SK-N-SH (cell line): ENCODE measurements around the gene RBP3. TPM values are rescaled to one million over a fixed set of nuclear protein-coding genes. Genes with fewer than 3 reads are reported as not detected.

Experiments
- CTCF ChIA-PET: fragments of 300-600, 350-600 bp; formaldehyde crosslinking; extraction: SDS; loops from one replicate; lab custom pipeline; 2021; lab: Yijun Ruan, JAX
- POLR2A ChIA-PET: fragments of 350-600 bp; sonication (Branson Sonifier 250); formaldehyde crosslinking; extraction: SDS; loops from one replicate; lab custom pipeline; 2020; ENCODE audit warnings: antibody characterized with exemption, inconsistent platforms; lab: Yijun Ruan, JAX
- DNase-seq: peaks from one replicate; pipeline ENCODE4 v3.0.0; 2012
- H2AFZ ChIP-seq: fragments of 200-600 bp; sonication (generic); 2 replicates; pipeline ENCODE4 v1.8.1; 2016; ENCODE audit warnings: antibody characterized with exemption, mild to moderate bottlenecking, low read depth
- H3F3A ChIP-seq: fragments of 200-600 bp; sonication (generic); replicated peaks from 2 replicates; pipeline ENCODE3; 2016; ENCODE audit warnings: antibody characterized with exemption, mild to moderate bottlenecking; ENCODE audit not compliant: insufficient read depth
- H3K27ac ChIP-seq, 2 experiments: fragments of 200-500 bp in 1 of 2; fragments of 200-600 bp in 1 of 2; sonication (Bioruptor generic) in 1 of 2; sonication (generic), shearing (Covaris generic) in 1 of 2; 2 replicates each; pipeline versions ENCODE4 v1.5.1 to v1.6.1; 2014 to 2016; ENCODE audit warnings: low read depth in 2 of 2, inconsistent platforms in 1 of 2, low read length in 1 of 2, mild to moderate bottlenecking in 1 of 2, mixed read lengths in 1 of 2
- H3K27me3 ChIP-seq: fragments of 200-600 bp; sonication (generic), shearing (Covaris generic); 2 replicates; pipeline ENCODE4 v1.6.1; 2016; ENCODE audit warnings: mixed run types; ENCODE audit not compliant: insufficient read depth
- H3K36me3 ChIP-seq, 2 experiments: fragments of 200-500 bp in 1 of 2; fragments of 200-600 bp in 1 of 2; sonication (Bioruptor generic) in 1 of 2; sonication (generic) in 1 of 2; replicated peaks in 1 of 2; 2 replicates each; pipeline versions ENCODE3 to v1.5.1; 2014 to 2016; ENCODE audit warnings: low read length in 1 of 2, mild to moderate bottlenecking in 1 of 2; ENCODE audit not compliant: insufficient read depth in 2 of 2, control insufficient read depth in 1 of 2
- H3K4me1 ChIP-seq, 2 experiments: fragments of 200-500 bp in 1 of 2; fragments of 200-600 bp in 1 of 2; sonication (Bioruptor generic) in 1 of 2; sonication (generic), shearing (Covaris generic) in 1 of 2; 2 replicates each; pipeline versions ENCODE4 v1.5.1 to v1.6.1; 2014 to 2016; ENCODE audit warnings: low read depth in 1 of 2, low read length in 1 of 2, mixed run types in 1 of 2; ENCODE audit not compliant: insufficient read depth in 2 of 2, control insufficient read depth in 1 of 2
- H3K4me2 ChIP-seq: fragments of 200-600 bp; sonication (generic), shearing (Covaris generic); 2 replicates; pipeline ENCODE4 v1.6.1; 2017; ENCODE audit warnings: mixed run types
- H3K4me3 ChIP-seq, 2 experiments: fragments of 200-500 bp in 1 of 2; fragments of 200-600 bp in 1 of 2; sonication (Bioruptor generic) in 1 of 2; sonication (generic), shearing (Covaris generic) in 1 of 2; 2 replicates each; pipeline versions ENCODE4 v1.5.1 to v1.8.1; 2014 to 2016; ENCODE audit warnings: low read depth in 2 of 2, inconsistent platforms in 1 of 2, low read length in 1 of 2, mild to moderate bottlenecking in 1 of 2, mixed read lengths in 1 of 2, moderate library complexity in 1 of 2
- H3K79me2 ChIP-seq: fragments of 200-600 bp; sonication (generic); 2 replicates; pipeline ENCODE4 v1.8.1; 2017; ENCODE audit warnings: mild to moderate bottlenecking; ENCODE audit not compliant: insufficient read depth
- H3K9ac ChIP-seq: fragments of 200-600 bp; sonication (generic); 2 replicates; pipeline ENCODE4 v1.6.1; 2017; ENCODE audit warnings: mixed run types
- H3K9me2 ChIP-seq: fragments of 200-600 bp; sonication (generic); 2 replicates; pipeline ENCODE4 v1.6.1; 2017; ENCODE audit warnings: mixed run types
- H3K9me3 ChIP-seq: fragments of 200-600 bp; sonication (generic); 2 replicates; pipeline ENCODE4 v1.6.1; 2017; ENCODE audit warnings: mixed run types, mild to moderate bottlenecking, moderate library complexity
- H4K20me1 ChIP-seq: fragments of 200-600 bp; sonication (generic); 2 replicates; pipeline ENCODE4 v1.6.1; 2017; ENCODE audit warnings: mild to moderate bottlenecking, mixed run types; ENCODE audit not compliant: insufficient read depth
- CHD2 ChIP-seq: fragments of 150-350 bp; IDR thresholded peaks from 2 replicates; pipeline ENCODE4 v1.6.1; 2018; ENCODE audit warnings: low read length; ENCODE audit not compliant: partially characterized antibody
- CTCF ChIP-seq: fragments of 200-600 bp; sonication (generic); IDR thresholded peaks from 2 replicates; pipeline ENCODE4 v1.6.1; 2017; ENCODE audit warnings: antibody characterized with exemption, mild to moderate bottlenecking, moderate library complexity
- EP300 ChIP-seq, 2 experiments: IDR thresholded peaks; 2 replicates each; pipeline versions ENCODE4 v1.4.0 to v1.6.1; 2012; ENCODE audit warnings: borderline replicate concordance in 1 of 2, low read depth in 1 of 2, low read length in 1 of 2
- FOXJ3 ChIP-seq: sonication (generic); formaldehyde crosslinking; IDR thresholded peaks from 2 replicates; pipeline ENCODE4 v1.5.1; 2020; ENCODE audit warnings: mild to moderate bottlenecking, missing genetic modification reagents
- GABPA ChIP-seq: IDR thresholded peaks from 2 replicates; pipeline ENCODE4 v1.4.0; 2012; ENCODE audit warnings: low read depth, mild to moderate bottlenecking
- JUND ChIP-seq: IDR thresholded peaks from 2 replicates; pipeline ENCODE4 v1.4.0; 2012
- NFIC ChIP-seq: IDR thresholded peaks from 2 replicates; pipeline ENCODE4 v1.4.0; 2012; ENCODE audit warnings: borderline replicate concordance
- NRF1 ChIP-seq: IDR thresholded peaks from 2 replicates; pipeline ENCODE4 v1.6.1; 2012; ENCODE audit warnings: low read depth, mild to moderate bottlenecking, low read length
- PBX3 ChIP-seq: IDR thresholded peaks from 2 replicates; pipeline ENCODE4; 2012
- POLR2AphosphoS5 ChIP-seq: IDR thresholded peaks from 2 replicates; pipeline ENCODE4 v1.6.1; 2012; ENCODE audit warnings: low read depth, low read length
- RCOR1 ChIP-seq: fragments of 150-350 bp; IDR thresholded peaks from 2 replicates; pipeline ENCODE4 v1.6.1; 2017; ENCODE audit warnings: antibody characterized with exemption, low read length
- RFX5 ChIP-seq: IDR thresholded peaks from 2 replicates; pipeline ENCODE4 v1.6.1; 2012; ENCODE audit warnings: mild to moderate bottlenecking, improper control_type of control experiment, low read length
- RXRA ChIP-seq: IDR thresholded peaks from 2 replicates; pipeline ENCODE4 v1.4.0; 2012; ENCODE audit warnings: low read depth, mild to moderate bottlenecking, borderline replicate concordance
- SIN3A ChIP-seq: IDR thresholded peaks from 2 replicates; pipeline ENCODE4 v1.6.1; 2012; ENCODE audit warnings: low read depth, mild to moderate bottlenecking, low read length, moderate library complexity, borderline replicate concordance
- SMC3 ChIP-seq: IDR thresholded peaks from 2 replicates; pipeline ENCODE4 v1.6.1; 2012; ENCODE audit warnings: low read depth, low read length, improper control_type of control experiment
- TCF12 ChIP-seq: IDR thresholded peaks from 2 replicates; pipeline ENCODE4 v1.4.0; 2012
- TEAD4 ChIP-seq: IDR thresholded peaks from 2 replicates; pipeline ENCODE4 v1.4.0; 2012; ENCODE audit warnings: mild to moderate bottlenecking, borderline replicate concordance; ENCODE audit not compliant: insufficient read depth
- USF1 ChIP-seq: IDR thresholded peaks from 2 replicates; pipeline ENCODE4 v1.4.0; 2012; ENCODE audit warnings: low read depth, borderline replicate concordance
- USF2 ChIP-seq: fragments of 150-350 bp; IDR thresholded peaks from 2 replicates; pipeline ENCODE4 v1.6.1; 2017; ENCODE audit warnings: antibody characterized with exemption, low read length, low read depth, borderline replicate concordance
- YY1 ChIP-seq: IDR thresholded peaks from 2 replicates; pipeline ENCODE4 v1.4.0; 2012; ENCODE audit warnings: low read depth, mild to moderate bottlenecking
- WGBS: methylation state at CpG from one replicate; pipeline ENCODE4 v1.1.6; 2017; ENCODE audit warnings: low lambda C conversion rate; 5-methylcytosine and 5-hydroxymethylcytosine counted together
- polyA plus RNA-seq, 3 experiments: library from polyadenylated mRNA; depleted of rRNA; stranded (reverse); fragments of >200 nt; gene quantifications; 2 replicates each; pipeline ENCODE4 v1.2.3, GENCODE V29; 2012

Gene RBP3
- polyA plus RNA-seq, 1 of the 3 experiments (the other 2 are of a cell fraction), result not detected

GRCh38 chr10:47333532-47333931, 14.6 kb upstream of the RBP3 start:
- Histone ChIP-seq H3K27me3 (peaks cover 23% of the 10 kb centered on the region; the same call in 1 of the 2 replicates), H3F3A (no peaks in the 10 kb centered on the region), H3K4me2 (no peak overlapping the region), H3K27ac (no peak overlapping the region), H3K4me3 (no peak overlapping the region), H3K36me3 (no peaks in the 10 kb centered on the region), H4K20me1 (no peaks in the 10 kb centered on the region), H3K9me2 (no peaks in the 10 kb centered on the region), H3K79me2 (no peaks in the 10 kb centered on the region), H2AFZ (no peak overlapping the region), H3K4me1 (peaks cover 0 to 3% of the 10 kb centered on the region in 2 experiments; a peak in 1 of 4 replicates), H3K9me3 (no peaks in the 10 kb centered on the region), H3K9ac (no peak overlapping the region)
- POLR2A ChIA-PET, result no interaction called here
- no peak for DNase-seq
- TF ChIP-seq PBX3, result no peak
- no peak for TF ChIP-seq SIN3A
- no peak for TF ChIP-seq FOXJ3 (CRISPR knock-in tag)
- no peak for TF ChIP-seq EP300 (IDR thresholded peaks at IDR 0.05; ENCODE audit: borderline replicate concordance in 1 of 2, low read depth in 1 of 2, low read length in 1 of 2)
- TF ChIP-seq JUND, result no peak
- no peak for TF ChIP-seq TEAD4
- no peak for TF ChIP-seq CTCF
- no peak for TF ChIP-seq NRF1
- TF ChIP-seq YY1, result no peak
- no peak for TF ChIP-seq RCOR1
- 40% methylated on average over 6 of the region's 6 CpGs for WGBS
- CTCF ChIA-PET, result interaction anchor here (1.1 to 3.3 kb wide), 2 partner anchors 27 to 309 kb away, joined by 3 to 17 read pairs; no protein-coding TSS in a partner anchor

- no peak for DNase-seq
- Histone ChIP-seq H3K36me3 (no peaks in the 10 kb centered on the region), H3K9ac (no peak overlapping the region), H3K27me3 (peaks cover 23% of the 10 kb centered on the region; the same call in 1 of the 2 replicates), H3F3A (no peaks in the 10 kb centered on the region), H3K27ac (no peak overlapping the region), H3K4me1 (peaks cover 0 to 8% of the 10 kb centered on the region in 2 experiments; a peak in 1 of 4 replicates)
- POLR2A ChIA-PET, result no interaction called here
- 58% methylated on average over 7 of the region's 8 CpGs for WGBS
- TF ChIP-seq RFX5 (no peak), GABPA (no peak), POLR2AphosphoS5 (no peak), CTCF (no peak), TCF12 (no peak), USF1 (no peak), SIN3A (no peak), RCOR1 (no peak), SMC3 (no peak), NFIC (no peak), RXRA (no peak), CHD2 (no peak), USF2 (no peak)
- TF ChIP-seq, all 33 proteins: peak for 0
- no peak overlapping the region for H3K4me3 ChIP-seq
- CTCF ChIA-PET, result no interaction called here
- no peaks in the 10 kb centered on the region for H3K9me3 ChIP-seq
- no peaks in the 10 kb centered on the region for H4K20me1 ChIP-seq
- no peaks in the 10 kb centered on the region for H3K79me2 ChIP-seq
- no peak overlapping the region for H2AFZ ChIP-seq
- H3K4me2 ChIP-seq, result no peak overlapping the region
- H3K9me2 ChIP-seq, result no peaks in the 10 kb centered on the region
Measured at GRCh38 chr10:47334466-47335295, 13.5 kb upstream of the RBP3 start.
